Hypothalamus (tissue), 51 donors: ENCODE measurements around the gene PLA2G5.
A peak's percentile ranks its signal among the peaks of the same experiment; 100 is the strongest.
"Not testable (repeated sequence)": the region's sequence is repeated elsewhere in the genome, so short reads cannot be mapped to it uniquely, and the experiment has no call there.

Experiments
- DNase-seq, 51 donors: peaks; one replicate each; lab custom pipeline; 2025; lab: John Stamatoyannopoulos, UW

Gene PLA2G5, protein sequence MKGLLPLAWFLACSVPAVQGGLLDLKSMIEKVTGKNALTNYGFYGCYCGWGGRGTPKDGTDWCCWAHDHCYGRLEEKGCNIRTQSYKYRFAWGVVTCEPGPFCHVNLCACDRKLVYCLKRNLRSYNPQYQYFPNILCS

DNA sequence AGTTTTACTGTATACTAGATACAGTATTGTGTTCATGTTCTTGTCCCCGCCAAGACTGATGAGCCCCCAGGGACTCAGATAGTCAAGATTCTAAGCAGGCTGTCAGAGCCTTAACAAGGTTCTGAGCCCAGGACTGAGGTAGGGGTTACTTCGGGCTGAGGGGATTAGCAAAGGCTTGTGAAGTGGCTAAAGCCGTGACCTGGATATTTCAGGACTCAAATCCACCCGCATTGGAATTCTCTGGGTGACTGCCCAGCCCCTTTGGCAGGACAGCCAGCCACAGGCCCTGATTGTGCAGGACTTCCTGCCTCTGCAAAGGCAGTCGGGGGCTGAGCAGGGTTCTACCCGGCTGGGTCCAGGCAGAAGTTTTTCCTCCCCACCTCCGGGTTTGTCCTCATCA lies at the start of gene PLA2G5:
PLA2G5 (plus strand) TSS at position 321 of the 400 bp plus-strand sequence. CDS start 14,637 bp downstream, outside the sequence.
- DNase-seq: peak in 32 of 51 donors; percentile 10 to 77 (median 40)

DNA sequence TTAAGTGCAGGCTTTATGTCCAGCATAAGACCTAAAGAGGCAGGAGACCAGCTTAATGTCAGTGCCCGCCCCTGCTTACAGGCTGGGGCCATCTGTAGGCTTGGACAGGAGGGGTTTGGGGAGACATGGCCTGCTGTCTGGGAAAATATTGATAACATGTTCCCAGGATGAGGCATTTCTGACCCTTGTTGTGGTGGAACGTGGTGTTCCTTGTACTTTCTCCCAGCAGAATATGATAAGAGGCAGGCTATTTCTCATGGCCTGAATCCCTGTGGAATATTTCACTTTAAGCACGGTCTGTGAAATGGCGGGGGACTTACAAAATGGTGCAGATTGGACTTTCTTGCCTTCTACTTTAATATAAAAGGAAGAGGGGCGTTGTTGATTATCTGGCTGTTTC lies 41.9 kb upstream of the PLA2G5 start:
- no peak for DNase-seq

DNA sequence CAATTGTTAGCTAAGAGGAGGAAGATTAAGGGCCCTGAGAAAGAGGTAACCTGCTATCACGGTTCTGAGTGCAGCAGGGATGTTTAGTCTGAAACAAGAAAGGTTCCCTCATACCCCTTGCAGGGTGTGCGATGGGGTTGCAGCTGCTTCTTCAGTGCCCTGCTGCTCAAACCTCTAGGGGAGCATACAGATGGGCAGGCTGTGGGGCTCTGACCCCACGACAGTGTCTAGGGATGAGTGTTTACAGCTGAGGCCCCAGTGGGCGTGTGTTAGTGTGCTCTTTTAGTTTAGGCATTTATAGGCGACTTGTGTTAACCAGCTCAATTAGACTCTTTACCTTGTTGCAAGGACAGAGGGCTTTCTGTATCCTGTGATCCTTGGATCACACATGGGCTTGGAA lies 41.3 kb upstream of the PLA2G5 start:
- DNase-seq: no peak

DNA sequence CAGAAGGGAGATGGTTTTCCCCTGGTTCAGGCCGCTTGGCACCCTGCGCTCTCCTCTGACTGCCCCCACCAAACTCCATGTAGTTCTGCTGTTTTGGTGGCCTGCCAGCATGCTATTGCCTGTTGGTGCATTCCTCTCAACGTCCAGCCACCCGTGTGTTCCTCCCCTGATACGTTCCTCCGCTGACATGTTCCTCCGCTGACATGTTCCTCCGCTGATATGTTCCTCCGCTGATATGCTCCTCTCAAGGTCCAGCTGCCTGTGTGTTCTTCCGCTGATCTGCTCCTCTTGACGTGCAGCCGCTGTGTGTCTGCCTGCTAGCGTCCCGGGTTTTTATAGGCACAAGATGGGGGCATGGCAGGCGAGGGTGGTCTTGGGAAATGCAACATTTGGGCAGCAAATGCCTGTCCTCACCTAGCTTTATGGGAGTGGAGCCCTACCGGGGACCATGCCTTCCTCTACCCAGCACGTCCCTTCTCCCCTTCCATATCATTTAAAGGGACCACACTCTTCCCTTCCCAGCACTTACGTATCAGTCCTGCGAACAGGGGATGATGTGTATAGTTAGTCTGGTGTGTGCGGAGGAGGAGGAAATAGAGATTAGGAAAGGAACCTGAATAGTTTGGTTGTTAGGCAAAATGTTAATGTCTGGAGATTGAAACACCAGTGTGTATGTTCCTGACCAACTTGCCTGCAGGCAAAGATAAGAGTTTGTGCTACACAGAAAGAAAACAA lies 40.6 kb upstream of the PLA2G5 start:
- DNase-seq: no peak

DNA sequence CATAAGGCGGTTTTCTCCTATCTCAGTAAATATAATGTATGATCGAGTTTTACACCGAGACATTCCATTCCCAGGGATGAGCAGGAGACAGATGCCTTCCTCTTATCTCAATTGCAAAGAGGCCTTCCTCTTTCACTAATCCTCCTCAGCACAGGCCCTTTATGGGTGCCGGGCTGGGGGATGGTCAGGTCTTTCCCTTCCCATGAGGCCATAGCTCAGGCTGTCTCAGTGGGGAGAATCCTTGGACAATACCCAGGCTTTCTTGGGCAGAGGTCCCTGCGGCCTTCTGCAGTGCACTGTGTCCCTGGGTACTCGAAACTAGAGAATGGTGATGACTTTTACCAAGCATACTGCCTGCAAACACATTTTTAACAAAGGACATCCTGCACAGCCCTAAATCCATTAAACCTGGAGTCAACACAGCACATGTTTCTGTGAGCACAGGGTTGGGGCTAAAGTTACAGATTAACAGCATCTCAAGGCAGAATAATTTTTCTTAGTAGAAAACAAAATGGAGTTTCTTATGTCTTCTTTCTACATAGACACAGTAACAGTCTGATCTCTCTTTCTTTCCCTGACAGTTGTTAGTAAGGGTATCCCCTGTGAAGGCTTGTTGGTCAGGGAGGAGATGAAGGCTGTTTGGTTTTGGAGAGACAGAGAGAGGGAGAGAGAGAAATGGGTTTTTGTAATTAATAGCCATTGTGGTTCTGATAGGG lies 39.4 kb upstream of the PLA2G5 start:
- not testable (repeated sequence) for DNase-seq

DNA sequence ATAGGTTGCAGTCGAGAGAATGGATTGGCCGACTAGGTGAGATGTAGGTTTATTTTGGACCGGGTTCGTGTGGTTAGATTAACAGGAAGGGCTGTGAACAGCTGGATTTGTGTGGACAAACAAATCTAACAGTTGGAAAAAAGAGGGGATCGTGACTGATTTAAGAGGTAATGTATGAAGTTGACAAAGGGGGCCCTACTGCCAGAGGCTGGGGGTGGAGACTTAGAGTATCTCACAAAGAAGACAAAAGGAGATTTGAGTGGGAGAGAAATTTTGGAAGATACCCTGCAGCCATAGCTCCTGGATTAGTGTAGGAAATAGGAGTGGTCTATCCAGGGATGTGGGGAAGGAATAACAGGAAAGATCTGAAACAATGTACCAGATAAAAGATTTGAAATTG lies 38.8 kb upstream of the PLA2G5 start:
- no peak for DNase-seq

DNA sequence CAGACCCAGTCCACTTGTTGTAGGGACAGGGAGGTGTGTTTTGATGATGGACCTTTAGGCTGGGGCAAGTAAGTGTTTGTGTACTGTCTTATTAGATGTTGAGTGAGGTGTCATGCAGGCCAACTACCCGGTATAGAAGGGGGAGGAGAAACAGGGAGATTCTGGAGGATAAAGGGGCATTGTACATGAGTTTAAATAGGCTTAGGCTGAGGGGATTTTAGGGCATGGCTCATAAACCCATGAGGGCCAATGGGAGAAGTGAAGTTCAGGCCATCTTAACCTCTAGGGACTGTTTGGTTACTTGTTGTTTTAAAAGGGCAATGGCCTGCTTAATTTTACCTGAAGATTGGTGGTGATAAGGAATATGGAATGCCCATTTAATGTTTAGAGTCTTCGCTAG lies 38.2 kb upstream of the PLA2G5 start:
- DNase-seq: no peak

DNA sequence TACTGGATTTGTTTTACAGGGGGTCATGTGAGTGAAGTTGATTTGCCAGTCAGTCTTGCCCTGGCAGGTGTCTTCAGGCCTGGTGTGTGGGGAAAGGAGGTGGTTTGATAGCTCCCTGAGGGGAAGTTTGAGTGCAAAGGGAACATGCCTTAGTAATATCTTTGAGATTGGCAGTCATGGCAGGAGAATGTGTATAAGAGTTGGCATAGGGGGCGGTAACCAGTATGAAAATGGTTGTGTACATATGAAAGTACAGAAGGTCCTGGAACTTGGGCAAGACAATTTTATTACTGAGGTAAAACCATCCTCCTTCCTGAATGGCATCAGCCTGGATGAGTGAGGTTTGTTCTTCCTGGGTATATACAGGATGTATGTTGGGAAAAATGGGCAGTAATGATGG lies 37.6 kb upstream of the PLA2G5 start:
- DNase-seq: no peak

DNA sequence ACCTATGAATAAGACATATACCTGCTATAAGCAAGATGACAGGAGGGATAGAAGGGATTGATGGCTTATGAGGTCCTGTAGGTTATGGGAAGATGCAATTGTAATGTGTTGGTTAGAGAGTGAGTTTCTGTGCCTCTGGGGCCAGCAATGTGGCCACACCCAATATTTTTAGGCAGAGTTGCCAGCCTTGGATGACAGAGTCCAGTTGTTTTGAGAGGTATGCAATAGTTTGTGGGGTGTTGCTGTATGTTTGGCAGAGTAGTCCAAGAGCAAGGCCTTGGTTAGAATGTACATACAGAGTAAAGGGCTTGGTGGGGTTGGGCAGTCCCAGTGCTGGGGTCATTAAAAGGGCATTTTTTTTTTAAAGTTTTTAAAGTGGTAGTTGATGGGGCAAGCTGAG lies 36.6 kb upstream of the PLA2G5 start:
- no peak for DNase-seq

DNA sequence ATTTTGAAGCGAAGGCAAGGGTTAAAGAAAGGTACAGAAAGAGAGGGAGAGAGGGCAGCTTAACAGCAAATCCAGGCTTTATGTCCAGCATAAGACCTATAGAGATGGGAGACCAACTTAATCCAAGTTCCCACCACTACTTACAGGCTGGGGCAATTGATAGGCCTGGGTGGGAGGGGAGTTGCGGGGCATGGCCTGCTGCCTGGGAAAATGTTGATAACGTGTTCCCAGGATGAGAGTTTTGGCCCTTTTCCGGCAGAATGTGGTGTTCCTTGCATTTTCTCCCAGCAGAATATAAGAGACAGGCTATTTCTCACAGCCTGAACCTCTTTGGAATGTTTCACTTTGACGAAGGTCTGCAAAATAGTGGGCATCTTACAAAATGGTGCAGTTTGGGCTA lies 34.9 kb upstream of the PLA2G5 start:
- no peak for DNase-seq

DNA sequence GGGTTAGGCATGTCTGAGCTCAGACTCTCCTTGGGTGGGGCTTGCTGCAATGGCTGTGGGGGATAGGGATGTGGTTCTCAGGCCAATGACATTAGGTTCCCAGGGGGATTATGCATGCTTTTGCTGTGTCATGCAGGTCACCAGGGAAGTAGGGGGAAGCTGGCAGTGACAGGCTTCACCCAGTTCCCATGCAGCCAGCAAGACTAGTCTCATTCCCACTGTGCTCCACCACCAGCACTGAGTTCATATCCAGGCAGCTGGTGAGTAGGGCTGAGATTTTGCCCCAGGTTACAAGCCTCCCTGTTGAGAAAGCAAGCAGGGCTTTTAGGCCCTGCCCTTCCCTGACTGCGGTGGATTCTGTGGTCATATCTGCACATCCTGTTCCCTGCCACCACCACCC lies 32.1 kb upstream of the PLA2G5 start:
- DNase-seq: no peak

DNA sequence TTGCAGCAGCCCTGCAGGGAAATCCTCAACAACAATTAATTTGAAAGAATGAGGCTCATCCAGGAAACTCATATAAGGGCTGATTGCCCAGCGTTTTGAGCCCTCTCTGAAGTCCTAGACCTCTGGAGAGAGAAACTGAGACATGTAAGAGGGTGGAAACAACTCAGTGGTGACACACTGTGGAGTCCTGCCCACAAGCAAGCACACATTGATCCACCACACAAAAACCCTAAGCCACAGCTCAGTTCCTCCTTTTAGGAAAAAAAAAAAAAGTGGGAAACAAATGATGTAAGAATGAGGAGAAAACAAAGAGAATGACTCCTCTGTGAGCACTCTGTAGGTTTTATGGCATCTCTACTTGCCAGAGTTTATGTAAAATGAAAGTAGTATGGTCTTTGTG lies 22.9 kb upstream of the PLA2G5 start:
- no peak for DNase-seq

DNA sequence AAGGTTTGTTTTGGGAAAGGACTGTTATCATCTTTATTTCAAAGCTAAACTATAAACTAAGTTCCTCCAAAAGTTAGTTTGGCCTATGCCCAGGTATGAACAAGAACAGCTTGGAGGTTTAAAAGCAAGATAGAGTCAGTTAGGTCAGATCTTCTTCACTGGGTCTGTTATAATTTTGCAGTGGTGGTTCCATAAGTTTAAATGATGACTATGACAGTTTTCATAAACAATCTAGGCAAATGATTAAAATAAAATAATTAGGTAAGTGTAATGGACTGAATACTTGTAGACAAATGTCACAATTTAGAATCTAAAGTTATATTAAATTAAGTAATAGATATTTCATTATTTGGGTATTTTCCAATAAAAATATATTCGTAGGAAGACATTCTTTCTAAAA lies 21.4 kb upstream of the PLA2G5 start:
- DNase-seq: no peak

DNA sequence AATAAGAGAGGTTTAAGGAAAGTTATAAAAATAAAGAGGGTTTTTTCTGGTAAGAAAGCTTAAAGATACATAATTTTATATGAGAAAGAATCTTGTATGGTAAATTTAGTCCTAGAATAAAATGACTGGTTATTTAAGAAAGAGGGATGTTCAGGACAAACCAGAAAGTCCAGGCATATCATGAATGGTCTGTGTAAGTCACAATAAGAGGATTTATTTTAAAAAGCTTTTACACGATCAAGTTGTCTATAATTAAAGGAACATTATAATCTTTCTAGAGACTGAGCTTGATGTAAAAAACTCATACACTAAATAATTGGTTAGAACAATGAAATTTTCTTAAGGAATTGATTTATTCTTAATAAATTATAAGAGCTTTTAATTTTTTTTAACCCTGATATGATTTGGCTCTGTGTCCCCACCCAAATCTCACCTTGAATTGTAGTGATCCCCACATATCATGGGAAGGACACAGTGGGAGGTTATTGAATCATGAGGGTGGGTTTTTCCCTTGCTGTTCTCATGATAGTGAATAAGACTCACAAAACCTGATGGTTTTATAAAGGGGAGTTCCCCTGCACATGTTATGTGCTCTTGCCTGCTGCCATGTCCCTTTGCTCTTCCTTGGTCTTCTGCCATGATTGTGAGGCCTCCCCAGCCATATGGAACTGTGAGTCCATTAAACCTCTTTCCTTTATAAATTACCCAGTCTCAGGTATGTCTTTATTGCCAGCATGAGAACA lies 20.8 kb upstream of the PLA2G5 start:
- not testable (repeated sequence) for DNase-seq

DNA sequence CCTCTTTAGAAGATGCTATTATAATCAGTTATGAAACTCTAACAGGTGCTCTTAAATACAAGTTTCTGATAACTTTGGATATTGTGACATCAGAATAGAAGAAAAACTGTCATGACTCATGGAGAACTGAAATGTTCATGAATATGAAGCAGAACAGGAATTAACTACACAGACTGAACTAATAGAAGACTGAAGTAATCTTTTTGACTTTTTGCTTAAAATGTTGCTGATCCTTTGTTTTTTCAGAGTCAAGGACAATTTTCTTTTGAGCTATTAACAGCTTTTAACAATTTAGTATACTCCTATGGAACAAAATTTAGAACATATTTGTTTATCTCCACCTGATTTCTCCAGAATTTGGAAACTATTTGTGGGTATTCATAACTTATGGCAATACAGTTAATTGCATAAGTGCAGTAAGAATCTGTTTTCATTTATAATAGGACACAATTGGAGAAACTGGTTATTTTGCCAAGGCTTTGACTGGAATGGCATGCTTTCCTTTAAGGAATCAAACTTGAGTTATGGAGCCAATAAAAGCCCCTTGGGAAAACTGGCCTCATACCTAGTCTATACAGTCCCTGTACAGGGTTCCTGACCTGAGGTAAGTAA lies 18.7 kb upstream of the PLA2G5 start:
- DNase-seq: no peak

DNA sequence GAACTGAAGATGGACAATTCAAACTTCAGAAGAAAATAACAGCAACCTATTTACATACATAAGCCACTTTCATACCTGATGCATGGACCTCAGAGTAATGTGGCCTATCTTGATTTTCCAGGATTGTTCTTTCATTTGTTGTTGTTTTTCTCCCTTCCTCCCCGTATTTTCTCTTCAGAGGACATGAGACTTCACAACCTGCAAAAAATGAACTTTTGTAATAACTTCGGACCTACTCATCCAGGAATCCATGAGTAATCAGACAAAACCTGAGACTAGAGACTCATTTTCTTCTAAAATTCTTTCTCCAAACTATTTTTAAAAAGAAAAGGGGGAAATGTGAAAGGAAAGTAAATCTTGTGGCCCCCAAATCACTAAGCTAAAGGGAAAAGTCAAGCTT lies 17.6 kb upstream of the PLA2G5 start:
- no peak for DNase-seq

DNA sequence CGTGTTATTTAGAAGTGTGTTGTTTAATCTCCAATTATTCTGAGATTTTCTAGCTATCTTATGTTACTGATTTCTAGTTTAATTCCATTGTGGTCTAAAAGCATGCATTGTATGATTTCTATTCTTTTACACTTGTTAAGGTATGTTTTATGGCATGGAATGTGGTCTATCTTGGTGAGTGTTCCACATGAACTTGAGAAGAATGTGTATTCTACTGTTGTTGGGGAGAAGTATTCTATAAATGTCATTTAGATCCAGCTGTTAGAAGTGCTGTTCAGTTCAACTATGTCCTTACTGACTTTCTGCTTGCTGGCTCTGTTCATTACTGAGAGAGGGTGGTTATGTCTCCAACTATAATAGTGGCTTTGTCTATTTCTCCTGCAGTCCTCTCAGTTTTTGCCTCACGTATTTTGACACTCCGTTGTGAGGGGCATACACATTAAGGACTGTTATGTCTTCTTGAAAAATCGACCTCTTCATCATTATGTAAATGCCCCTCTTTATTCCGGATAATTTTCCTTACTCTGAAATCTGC lies 12.0 kb upstream of the PLA2G5 start:
- no peak for DNase-seq

DNA sequence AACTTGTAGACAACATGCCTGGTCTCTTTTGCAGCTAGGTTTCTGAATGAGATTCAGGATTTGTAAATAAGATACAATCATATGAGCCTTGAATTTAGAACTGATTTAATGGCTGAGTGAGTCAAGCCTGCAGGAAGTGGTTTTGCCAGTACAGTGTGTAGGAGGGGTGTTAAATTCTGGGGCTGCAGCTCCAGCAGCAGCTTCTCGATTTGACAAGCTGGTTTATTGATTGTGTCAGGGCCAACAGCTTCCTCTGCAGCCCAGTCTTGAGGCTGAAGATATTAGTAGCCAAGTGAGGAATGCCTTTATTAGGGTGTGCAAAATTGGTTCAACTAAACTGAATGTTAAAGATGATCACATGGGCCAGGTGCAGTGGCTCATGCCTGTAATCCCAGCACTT lies 11.5 kb upstream of the PLA2G5 start:
- DNase-seq: peak in 1 of 51 donors; percentile 42

DNA sequence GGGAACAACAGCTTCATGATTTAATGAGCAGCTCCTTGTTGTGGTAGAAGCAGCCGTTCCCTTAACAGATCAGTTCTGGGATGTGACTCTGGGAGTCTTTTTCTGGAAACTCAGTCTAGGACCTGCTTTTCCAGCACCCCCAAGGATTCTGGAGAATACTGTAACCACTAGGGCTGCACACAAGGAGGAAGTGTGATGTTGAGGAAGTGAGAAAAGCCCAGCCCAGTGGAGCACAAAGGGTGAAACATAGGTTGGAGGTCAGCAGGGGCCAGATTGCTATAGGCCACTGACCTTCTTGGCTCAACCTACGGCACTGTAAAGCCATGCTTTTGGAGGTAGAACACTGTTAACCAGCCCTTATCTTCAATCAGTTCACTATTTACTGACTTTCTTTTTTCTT lies 10.1 kb upstream of the PLA2G5 start:
- no peak for DNase-seq

DNA sequence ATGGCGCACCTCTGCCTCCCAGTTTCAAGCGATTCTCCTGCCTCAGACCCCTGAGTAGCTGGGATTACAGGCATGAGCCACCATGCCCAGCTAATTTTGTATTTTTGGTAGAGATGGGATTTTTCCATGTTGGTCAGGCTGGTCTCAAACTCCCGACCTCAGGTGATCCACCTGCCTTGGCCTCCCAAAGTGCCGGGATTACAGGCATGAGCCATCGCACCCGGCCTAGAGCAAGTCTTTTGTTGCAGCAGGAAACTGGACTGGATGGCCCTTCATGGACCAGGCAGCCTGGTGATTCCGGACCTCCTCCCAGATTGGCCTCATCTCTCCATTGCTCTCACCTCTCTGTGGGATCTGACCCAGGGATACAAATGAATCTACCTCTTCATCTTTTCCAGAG lies 9.2 kb upstream of the PLA2G5 start:
- not testable (repeated sequence) for DNase-seq

DNA sequence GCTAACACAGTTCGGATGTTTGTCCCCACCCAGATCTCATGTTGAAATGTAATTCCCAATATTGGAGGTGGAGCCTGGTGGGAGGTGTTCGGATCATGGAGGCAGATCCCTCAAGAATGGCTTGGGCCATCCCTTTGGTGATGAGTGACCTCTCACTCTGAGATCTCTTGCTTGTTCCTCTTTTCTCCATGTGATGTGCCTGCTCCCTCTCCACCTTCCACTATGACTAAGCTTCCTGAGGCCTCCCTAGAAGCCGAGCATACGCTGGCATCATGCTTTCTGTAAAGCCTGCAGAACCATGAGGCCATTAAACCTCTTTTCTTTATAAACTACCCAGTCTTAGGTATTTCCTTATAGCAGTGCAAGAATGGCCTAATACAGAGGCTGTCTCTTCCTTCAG lies 8.1 kb upstream of the PLA2G5 start:
- DNase-seq: no peak
